Endothelial cell of umbilical vein (primary cell): ENCODE data around the gene MUC4.

Source experiments
- EZH2 ChIP-seq: IDR thresholded peaks from 2 replicates; pipeline ENCODE4 v1.6.1; 2012; ENCODE audit warnings: borderline replicate concordance, low read depth, mild to moderate bottlenecking, moderate library complexity, low read length, inconsistent platforms; ENCODE audit not compliant: severe bottlenecking
- FOS ChIP-seq: IDR thresholded peaks from 2 replicates; pipeline ENCODE4 v1.6.1; 2011; ENCODE audit warnings: mild to moderate bottlenecking, low read length, moderate library complexity, borderline replicate concordance; ENCODE audit not compliant: insufficient read depth
- MYC ChIP-seq: IDR thresholded peaks from one replicate; pipeline ENCODE4 v1.6.1; 2011; ENCODE audit warnings: mild to moderate bottlenecking, low read depth, low read length
- POLR2A ChIP-seq: IDR thresholded peaks from 2 replicates; pipeline ENCODE4 v1.6.1; 2012; ENCODE audit warnings: low read depth, mild to moderate bottlenecking, control low read depth, low read length
- TF ChIP-seq, protein P1 (sequence below), 2 donors: IDR thresholded peaks; 1 replicate in 1 of 2; 2 replicates in 1 of 2; pipeline ENCODE4 v1.5.1; 2011; ENCODE audit warnings: low read length in 2 of 2, mild to moderate bottlenecking in 2 of 2, moderate library complexity in 2 of 2, control low read depth in 1 of 2, inconsistent platforms in 1 of 2, low read depth in 1 of 2; ENCODE audit not compliant: insufficient read depth in 1 of 2; ENCODE audit errors: extremely low read depth in 1 of 2

- no peak for TF ChIP-seq POLR2A
- no peak for TF ChIP-seq MYC
- TF ChIP-seq EZH2: no peak
- TF ChIP-seq, protein P1, sequence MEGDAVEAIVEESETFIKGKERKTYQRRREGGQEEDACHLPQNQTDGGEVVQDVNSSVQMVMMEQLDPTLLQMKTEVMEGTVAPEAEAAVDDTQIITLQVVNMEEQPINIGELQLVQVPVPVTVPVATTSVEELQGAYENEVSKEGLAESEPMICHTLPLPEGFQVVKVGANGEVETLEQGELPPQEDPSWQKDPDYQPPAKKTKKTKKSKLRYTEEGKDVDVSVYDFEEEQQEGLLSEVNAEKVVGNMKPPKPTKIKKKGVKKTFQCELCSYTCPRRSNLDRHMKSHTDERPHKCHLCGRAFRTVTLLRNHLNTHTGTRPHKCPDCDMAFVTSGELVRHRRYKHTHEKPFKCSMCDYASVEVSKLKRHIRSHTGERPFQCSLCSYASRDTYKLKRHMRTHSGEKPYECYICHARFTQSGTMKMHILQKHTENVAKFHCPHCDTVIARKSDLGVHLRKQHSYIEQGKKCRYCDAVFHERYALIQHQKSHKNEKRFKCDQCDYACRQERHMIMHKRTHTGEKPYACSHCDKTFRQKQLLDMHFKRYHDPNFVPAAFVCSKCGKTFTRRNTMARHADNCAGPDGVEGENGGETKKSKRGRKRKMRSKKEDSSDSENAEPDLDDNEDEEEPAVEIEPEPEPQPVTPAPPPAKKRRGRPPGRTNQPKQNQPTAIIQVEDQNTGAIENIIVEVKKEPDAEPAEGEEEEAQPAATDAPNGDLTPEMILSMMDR (IDR thresholded peaks at IDR 0.05; ENCODE audit: extremely low read depth in 1 of 2, insufficient read depth in 1 of 2, low read depth in 1 of 2, low read length in 2 of 2): no peak
- no peak for TF ChIP-seq FOS
Observed at GRCh38 chr3:195748661-195749060, 63.1 kb downstream of the MUC4 start.
